Activated CD8-positive, alpha-beta memory T cell treated with anti-CD3 and anti-CD28 coated beads for 4 hours (primary cell): ENCODE results near the gene PITPNC1.
"Not testable (repeated sequence)": the region's sequence is repeated elsewhere in the genome, so short reads cannot be mapped to it uniquely, and the experiment has no call there.

Source experiments
- DNase-seq, 2 donors: peaks; one replicate each; pipeline ENCODE4 v3.0.0-alpha.2; 2020; ENCODE audit warnings: low read depth in 2 of 2

Gene PITPNC1

DNA sequence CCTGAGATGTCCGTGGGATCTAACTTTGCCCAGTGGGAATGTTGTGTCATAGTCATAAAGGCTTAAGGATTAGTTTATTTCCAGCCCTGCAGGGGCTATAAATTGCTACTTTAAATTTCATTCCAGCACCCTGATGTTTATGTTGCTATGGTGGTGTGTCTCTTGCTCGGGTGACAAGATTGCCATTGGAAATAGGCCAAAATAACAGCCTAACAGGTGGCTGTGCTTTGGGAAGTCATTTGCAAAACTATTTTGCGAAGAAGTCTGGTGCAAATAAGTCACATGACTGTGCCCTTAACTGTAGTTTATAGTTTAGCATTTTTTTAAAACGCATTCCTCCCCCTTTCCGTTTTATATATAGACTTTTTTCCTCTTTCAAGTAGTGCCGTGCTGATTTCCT is 23.1 kb downstream of the PITPNC1 start:
- no peak for DNase-seq

DNA sequence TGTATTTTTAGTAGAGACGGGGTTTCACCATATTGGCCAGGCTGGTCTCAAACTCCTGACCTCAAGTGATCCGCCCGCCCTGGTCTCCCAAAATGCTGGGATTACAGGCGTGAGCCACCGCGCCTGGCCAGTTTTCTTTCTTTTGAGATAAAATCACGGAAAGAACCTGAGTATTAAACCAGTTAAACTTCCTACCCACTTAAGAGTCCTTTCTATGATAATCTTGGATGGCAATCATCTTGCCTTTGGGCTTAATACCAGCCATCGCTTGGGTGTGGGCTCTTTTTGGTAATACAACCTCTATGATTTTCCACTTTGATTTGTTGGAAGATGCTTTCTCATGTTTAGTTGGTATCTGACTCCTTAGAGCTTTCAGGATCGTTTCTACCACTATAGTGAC is 24.0 kb downstream of the PITPNC1 start:
- DNase-seq: no peak

GRCh38 chr17:67401598-67402504 is 24.8 kb downstream of the PITPNC1 start:
- DNase-seq: no peak

- no peak for DNase-seq
These were observed 26.0 kb downstream of the PITPNC1 start for GRCh38 chr17:67403065-67403464.

DNA sequence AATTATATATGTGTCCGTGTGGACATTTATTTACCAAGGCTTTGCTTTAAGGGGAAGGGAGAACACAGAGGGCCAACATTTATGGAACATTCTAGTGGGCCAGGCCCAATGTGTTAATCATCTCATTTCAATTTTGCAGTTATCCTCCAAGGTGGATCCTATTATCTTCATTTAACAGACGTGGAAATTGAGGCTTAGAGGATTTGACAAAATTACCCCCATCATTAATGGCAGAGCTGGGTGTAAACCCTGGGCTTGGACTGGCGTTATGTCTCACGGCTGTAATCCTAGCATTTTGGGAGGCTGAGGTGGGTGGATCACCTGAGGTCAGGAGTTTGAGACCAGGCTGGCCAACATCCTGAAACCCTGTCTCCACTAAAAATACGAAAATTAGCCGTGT is 26.4 kb downstream of the PITPNC1 start:
- DNase-seq: no peak

- DNase-seq: not testable (repeated sequence)
These were observed 31.4 kb downstream of the PITPNC1 start for GRCh38 chr17:67408455-67408830.

- DNase-seq: no peak
These were observed 34.3 kb downstream of the PITPNC1 start for GRCh38 chr17:67411397-67411796.

DNA sequence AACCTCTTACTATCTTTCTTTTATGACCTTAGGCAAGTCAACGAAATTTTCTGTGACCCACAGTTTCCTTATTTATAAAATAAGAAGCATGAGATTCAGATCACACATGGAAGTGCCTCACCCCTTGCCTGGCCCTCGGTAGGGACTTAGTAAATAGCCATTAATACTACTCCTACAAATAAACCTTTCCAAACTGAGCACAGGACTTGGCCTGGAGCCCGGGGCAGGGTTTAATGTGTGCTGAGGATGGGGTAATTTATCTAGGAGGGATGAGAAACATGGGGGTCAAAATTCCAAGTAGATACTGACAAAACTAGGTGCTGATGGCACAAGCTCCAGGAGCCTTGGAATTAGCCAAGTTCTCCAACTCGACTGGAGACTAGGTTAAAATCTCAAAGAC is 35.0 kb downstream of the PITPNC1 start:
- no peak for DNase-seq

GRCh38 chr17:67412941-67413340 is 35.9 kb downstream of the PITPNC1 start:
- DNase-seq: no peak

- DNase-seq: no peak
These were observed 36.3 kb downstream of the PITPNC1 start for GRCh38 chr17:67413388-67413787.

- no peak for DNase-seq
These were observed 37.0 kb downstream of the PITPNC1 start for GRCh38 chr17:67414130-67414529.

DNA sequence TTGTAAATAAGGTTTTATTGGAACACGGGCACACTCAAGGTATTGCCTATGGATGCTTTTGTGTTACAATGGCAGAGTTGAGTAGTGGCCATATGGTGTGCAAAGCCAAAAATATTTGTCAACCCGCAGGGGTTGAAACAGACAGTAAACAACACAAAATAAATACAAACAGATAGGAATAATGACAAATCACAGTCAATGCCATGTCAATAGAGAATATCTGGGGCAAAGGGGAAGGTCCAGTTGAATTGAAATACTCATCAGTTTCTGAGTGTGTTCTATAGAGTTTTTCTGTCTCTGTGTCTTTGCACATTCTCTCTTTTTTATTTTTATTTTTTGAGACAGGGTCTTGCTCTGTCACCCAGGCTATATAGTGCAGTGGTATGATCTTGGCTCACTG is 37.5 kb downstream of the PITPNC1 start:
- no peak for DNase-seq

DNA sequence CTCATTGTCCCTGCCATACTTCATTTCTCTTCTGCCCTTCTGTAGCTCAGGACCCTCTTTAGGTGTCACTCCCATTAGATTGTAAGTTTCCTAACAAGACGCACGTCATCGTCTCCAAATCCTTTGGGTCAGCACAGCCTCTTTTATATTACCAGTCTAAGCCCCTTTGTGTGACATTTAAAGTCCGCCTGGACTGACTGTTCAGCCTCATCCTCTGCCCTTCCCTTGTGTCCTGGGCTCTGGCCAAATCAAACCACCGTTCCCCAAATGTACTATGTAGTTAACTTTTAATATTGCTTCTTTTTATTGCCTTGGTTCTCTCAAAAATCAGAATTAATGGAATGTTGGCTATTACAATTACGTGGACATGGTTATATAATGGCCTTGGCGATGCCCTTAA is 38.2 kb downstream of the PITPNC1 start:
- DNase-seq: no peak

DNA sequence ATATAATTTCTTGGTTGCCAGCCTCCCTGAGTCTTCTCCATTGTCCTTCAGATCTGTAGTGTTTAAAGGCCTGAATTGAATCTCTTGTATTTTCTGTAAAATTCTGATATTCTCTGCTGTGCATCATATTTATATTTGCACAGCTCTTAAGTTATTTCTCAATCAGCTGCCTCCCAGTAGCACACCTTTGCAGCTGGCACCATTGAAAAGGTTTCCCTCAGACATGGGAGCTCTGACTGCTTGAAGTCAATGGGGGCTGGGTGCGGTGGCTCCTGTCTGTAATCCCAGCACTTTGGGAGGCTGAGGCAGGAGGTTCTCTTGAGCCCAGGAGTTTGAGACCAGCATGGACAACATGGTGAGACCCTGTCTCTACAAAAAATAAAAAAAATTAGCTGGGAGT is 40.4 kb downstream of the PITPNC1 start:
- no peak for DNase-seq

DNA sequence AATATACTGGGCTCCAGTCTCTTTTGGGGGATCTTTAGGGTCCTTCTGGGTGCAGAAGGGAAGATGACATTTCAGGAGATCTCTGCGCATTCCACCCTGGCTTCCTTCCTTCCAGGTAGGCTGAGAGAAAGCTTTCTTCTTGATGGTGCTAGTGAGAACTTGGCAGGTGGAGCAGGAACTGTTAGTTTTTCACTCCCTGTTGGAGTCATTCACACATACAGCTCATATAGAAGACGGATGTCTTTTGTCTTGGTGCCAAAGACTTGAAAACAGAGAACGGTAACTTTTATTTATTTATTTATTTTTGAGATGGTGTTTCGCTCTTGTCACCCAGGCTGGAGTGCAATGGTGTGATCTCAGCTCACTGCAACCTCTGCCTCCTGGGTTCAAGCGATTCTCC is 43.9 kb downstream of the PITPNC1 start:
- DNase-seq: no peak

DNA sequence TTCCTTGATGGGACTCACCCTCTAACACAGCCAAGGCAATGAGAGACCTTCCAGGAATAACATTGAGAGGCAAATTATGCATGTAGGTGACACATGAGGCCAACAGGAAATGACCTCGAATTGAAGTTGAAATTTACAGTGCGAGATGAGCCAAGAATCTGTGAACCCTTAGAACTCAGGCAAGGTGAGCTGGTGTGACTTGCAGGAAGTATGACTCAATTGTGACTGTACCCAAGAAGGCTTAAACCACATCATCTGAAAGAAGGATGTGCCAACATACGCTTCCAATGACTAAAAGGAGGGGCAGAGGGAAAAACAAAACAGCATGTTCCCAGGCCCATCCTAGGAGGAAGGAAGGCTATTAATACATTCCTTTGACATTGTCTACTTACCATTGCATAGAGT is 44.8 kb downstream of the PITPNC1 start:
- DNase-seq: peak; percentile 27 to 47

DNA sequence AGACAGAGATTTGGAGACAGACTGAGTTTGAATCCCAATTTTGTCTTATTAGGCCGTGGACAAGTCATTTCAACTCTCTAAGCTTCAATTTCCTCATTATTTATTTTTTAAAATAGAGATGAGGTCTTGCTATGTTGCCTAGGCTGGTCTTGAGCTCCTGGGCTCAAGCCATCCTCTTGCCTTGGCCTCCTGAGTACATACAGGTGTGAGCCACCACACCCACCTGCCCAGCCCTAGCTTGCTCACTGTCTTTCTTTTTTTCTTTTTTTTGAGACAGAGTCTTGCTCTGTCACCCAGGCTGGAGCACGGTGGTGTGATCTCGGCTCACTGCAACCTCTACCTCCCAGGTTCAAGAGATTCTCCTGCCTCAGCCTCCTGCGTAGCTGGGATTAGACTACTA is 45.2 kb downstream of the PITPNC1 start:
- peak in 1 of 2 donors; percentile 8 for DNase-seq

- DNase-seq: no peak
These were observed 45.8 kb downstream of the PITPNC1 start for GRCh38 chr17:67422897-67423296.

DNA sequence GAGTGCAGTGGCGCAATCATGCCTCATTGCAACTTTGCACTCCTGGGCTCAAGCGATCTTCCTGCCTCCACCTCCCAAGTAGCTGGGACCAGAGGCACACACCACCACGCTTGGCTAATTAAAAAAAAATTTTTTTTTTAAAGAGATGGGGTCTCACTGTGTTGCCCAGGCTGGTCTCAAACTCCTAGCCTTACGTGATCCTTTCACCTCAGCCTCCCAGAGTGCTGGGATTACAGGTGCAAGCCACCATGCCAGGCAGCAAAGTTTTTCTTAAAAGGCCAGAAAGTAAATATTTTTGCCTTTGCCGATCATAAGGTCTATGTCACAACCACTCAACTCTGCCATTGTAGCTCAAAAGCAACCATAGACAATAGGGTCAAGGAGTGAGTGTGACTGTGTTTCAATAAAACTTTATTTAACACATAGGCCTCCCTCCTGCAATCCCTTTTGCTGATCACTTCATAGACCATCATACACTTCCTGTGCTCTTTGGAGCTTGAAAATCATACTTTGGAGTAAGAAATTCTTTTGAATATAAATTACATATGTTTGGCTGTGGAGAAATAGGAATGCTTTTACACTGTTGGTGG is 48.6 kb downstream of the PITPNC1 start:
- no peak for DNase-seq

GRCh38 chr17:67427424-67427823 is 50.3 kb downstream of the PITPNC1 start:
- DNase-seq: no peak

DNA sequence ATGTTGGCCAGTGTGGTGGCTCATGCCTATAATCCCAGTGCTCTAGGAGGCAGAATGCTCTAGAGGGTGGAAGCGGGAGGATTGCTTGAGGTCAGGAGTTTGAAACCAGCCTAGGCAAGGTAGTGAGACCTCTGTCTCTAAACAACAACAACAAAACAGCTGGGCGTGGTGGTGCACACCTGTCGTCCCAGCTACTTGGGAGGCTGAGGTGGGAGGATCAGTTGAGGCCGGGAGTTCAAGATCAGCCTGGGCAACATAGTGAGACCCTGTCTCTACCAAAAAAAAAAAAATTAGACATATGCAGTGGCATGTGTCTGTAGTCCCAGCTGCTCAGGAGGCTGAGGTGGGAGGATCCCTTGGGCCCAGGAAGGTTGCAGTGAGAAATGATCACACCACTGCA is 53.4 kb downstream of the PITPNC1 start:
- not testable (repeated sequence) for DNase-seq

DNA sequence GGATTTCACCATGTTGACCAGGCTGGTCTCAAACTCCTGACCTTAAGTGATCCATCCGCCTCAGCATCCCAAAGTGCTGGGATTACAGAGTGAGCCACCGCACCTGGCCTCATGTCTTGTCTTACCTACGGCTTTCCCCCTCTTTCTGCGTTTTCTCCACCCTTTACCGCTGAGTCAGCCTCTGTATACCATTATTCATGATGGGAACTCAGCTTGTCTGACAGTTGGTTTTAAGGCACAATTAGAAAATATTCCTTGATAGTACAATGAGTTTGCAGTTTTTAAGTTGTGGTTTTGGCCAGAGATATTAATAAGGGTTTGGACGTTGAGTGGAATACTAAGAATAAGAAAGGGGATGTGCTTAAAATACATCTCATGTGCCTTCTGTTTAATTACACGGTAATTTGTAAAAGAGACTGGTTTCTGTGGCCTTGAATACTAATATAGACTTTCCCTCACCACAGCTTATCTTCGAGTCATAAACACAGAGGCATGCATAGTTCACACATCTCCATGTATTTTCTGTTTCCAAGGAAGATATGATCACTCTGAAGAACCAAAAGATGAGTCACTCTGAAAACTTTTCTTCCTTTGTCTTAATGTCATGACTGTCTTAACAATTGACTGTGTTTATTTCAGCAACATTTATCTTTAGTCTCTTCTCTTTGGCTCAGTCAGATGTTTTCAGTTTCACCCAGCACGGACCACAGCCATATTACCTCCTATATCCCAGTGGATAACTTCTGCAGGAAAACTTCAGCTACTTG is 54.4 kb downstream of the PITPNC1 start:
- DNase-seq: no peak
